K562 (cell line): Measurements from ENCODE around the gene AGFG2. TPM values are rescaled to one million over a fixed set of nuclear protein-coding genes. Genes with fewer than 3 reads are reported as not detected.

Experiments used
- ATF1 ChIP-seq, 2 experiments: fragments of 450-650 bp in 1 of 2; IDR thresholded peaks; 2 replicates each; pipeline ENCODE4 v1.6.1; 2016; ENCODE audit warnings: missing compliant biosample characterization in 1 of 2, missing genetic modification characterization in 1 of 2
- C11orf30 ChIP-seq: fragments of 450-650 bp; IDR thresholded peaks from 2 replicates; pipeline ENCODE4 v1.6.1; 2016; ENCODE audit warnings: low read depth, mild to moderate bottlenecking
- CCNT2 ChIP-seq: IDR thresholded peaks from 2 replicates; pipeline ENCODE4 v1.6.1; 2011; ENCODE audit warnings: borderline replicate concordance, low read depth, mild to moderate bottlenecking, moderate library complexity, mixed read lengths, low read length; ENCODE audit not compliant: insufficient read length; ENCODE audit errors: extremely low read depth
- E2F1 ChIP-seq: sonication (generic); formaldehyde crosslinking; IDR thresholded peaks from 2 replicates; pipeline ENCODE4 v1.8.1; 2023; ENCODE audit warnings: mild to moderate bottlenecking, missing genetic modification reagents, moderate library complexity
- EGR1 ChIP-seq: fragments of 450-650 bp; conservative IDR thresholded peaks from 2 replicates; pipeline ENCODE4 v1.6.1; 2017; ENCODE audit warnings: mild to moderate bottlenecking
- ERF ChIP-seq: fragments of 450-650 bp; formaldehyde crosslinking; IDR thresholded peaks from 2 replicates; pipeline ENCODE4 v1.4.0; 2020; ENCODE audit warnings: mild to moderate bottlenecking, mixed read lengths
- HEY1 ChIP-seq: fragments of 250-450 bp; sonication (Bioruptor Pico); IDR thresholded peaks from 2 replicates; pipeline ENCODE4 v1.5.0; 2020; ENCODE audit warnings: mild to moderate bottlenecking, moderate library complexity, borderline replicate concordance
- ILF3 ChIP-seq: fragments of 450-650 bp; IDR thresholded peaks from 2 replicates; pipeline ENCODE4 v1.6.1; 2018; ENCODE audit warnings: antibody characterized with exemption, mild to moderate bottlenecking, moderate library complexity, borderline replicate concordance
- JUND ChIP-seq, 2 experiments: IDR thresholded peaks; 2 replicates in 1 of 2; 3 replicates in 1 of 2; pipeline ENCODE4 v1.6.1; 2011; ENCODE audit warnings: borderline replicate concordance in 2 of 2, low read depth in 2 of 2, low read length in 2 of 2, improper control_type of control experiment in 1 of 2, missing biosample characterization in 1 of 2, missing genetic modification characterization in 1 of 2, missing genetic modification reagents in 1 of 2
- L3MBTL2 ChIP-seq: fragments of 450-650 bp; IDR thresholded peaks from 2 replicates; pipeline ENCODE4 v1.6.1; 2016; ENCODE audit warnings: mild to moderate bottlenecking, moderate library complexity
- MAZ ChIP-seq, 2 experiments: fragments of 450-650 bp in 1 of 2; sonication (generic) in 1 of 2; formaldehyde crosslinking; IDR thresholded peaks in 1 of 2; conservative IDR thresholded peaks in 1 of 2; 2 replicates each; pipeline versions ENCODE4 v1.4.0 to v1.5.0; 2020; ENCODE audit warnings: mild to moderate bottlenecking in 1 of 2, missing genetic modification reagents in 1 of 2
- MLLT1 ChIP-seq, 2 experiments: fragments of 450-650 bp; IDR thresholded peaks; 2 replicates each; pipeline ENCODE4 v1.6.1; 2016
- POLR2B ChIP-seq: fragments of 450-650 bp; IDR thresholded peaks from 2 replicates; pipeline ENCODE4 v1.6.1; 2018; ENCODE audit warnings: low read depth; ENCODE audit not compliant: partially characterized antibody
- RB1 ChIP-seq: fragments of 450-650 bp; IDR thresholded peaks from 2 replicates; pipeline ENCODE4 v1.6.1; 2017; ENCODE audit warnings: low read depth, mild to moderate bottlenecking
- TFAP4 ChIP-seq: sonication (generic); formaldehyde crosslinking; IDR thresholded peaks from 2 replicates; pipeline ENCODE4 v1.8.0; 2022; ENCODE audit warnings: missing genetic modification reagents, mild to moderate bottlenecking, moderate library complexity, borderline replicate concordance
- VEZF1 ChIP-seq: fragments of 200-800 bp; sonication (Bioruptor generic); IDR thresholded peaks from 2 replicates; pipeline ENCODE4 v1.6.1; 2017; ENCODE audit warnings: missing genetic modification characterization, missing compliant biosample characterization
- ZNF263 ChIP-seq: sonication (generic); formaldehyde crosslinking; IDR thresholded peaks from 2 replicates; pipeline ENCODE4 v1.8.0; 2022; ENCODE audit warnings: mild to moderate bottlenecking, missing genetic modification reagents, borderline replicate concordance
- ZNF347 ChIP-seq: fragments of 450-650 bp; formaldehyde crosslinking; IDR thresholded peaks from 2 replicates; pipeline ENCODE4 v1.4.0; 2020; ENCODE audit warnings: low read depth, mild to moderate bottlenecking, moderate library complexity
- ZNF398 ChIP-seq: fragments of 250-450 bp; sonication (Bioruptor Pico); IDR thresholded peaks from 2 replicates; pipeline ENCODE4 v1.8.0; 2021; ENCODE audit warnings: moderate library complexity, mild to moderate bottlenecking, inconsistent platforms
- polyA plus RNA-seq, 8 experiments: library from polyadenylated mRNA; depleted of rRNA in 4 of 8; stranded (reverse) in 5 of 8; unstranded in 3 of 8; fragments of >200 nt; fragmentation: Nextera tagmentation in 2 of 8; fragmentation: Illumina TruSeq in 1 of 8; extraction: Ambion mirVana in 2 of 8; extraction: Trizol in 1 of 8; gene quantifications; 2 replicates each; pipeline versions ENCODE4 v1.2.1 to v1.2.3, GENCODE V29; 2011 to 2014; ENCODE audit warnings: inconsistent platforms in 1 of 8, missing spikeins in 1 of 8
- total RNA-seq, 7 experiments: library from RNA; depleted of rRNA in 6 of 7; stranded (reverse); fragments of >200 nt in 6 of 7; fragmentation: Illumina TruSeq in 2 of 7; extraction: Trizol in 2 of 7; gene quantifications; 2 replicates each; pipeline versions ENCODE4 v1.2.1 to v1.2.3, GENCODE V29; 2011 to 2021; ENCODE audit warnings: low replicate concordance in 1 of 7

Gene AGFG2
- total and polyA plus RNA-seq, 9 of the 15 experiments (the other 6 are each of a cell fraction or from before 2014, with no cell fraction given), result 0.31 to 23.1 (median 6.5) TPM

GRCh38 chr7:100611983-100612729 is 73.2 kb downstream of the AGFG2 start, which contains the start of gene MOSPD3 (continued):
- TF ChIP-seq ILF3 (no peak), ATF1 (CRISPR knock-in tag; IDR thresholded peaks at IDR 0.05) (peak; percentile 67), ATF1 (tag; IDR thresholded peaks at IDR 0.05) (peak; percentile 97), POLR2B (peak; percentile 94), MLLT1 (IDR thresholded peaks at IDR 0.05) (peak in 1 of 2 experiments; percentile 91; a peak in 2 of 4 replicates), MAZ (CRISPR knock-in tag; conservative IDR thresholded peaks at IDR 0.05 in 1 of 2, IDR thresholded peaks at IDR 0.05 in 1 of 2) (peak; percentile 48 to 72; a peak in 3 of 4 replicates), ERF (CRISPR knock-in tag) (0 out of 2 replicates have a peak, but pooled peaks have one; percentile 16), L3MBTL2 (peak; percentile 74), ZNF263 (CRISPR knock-in tag) (no peak), CCNT2 (peak; percentile 91), TFAP4 (CRISPR knock-in tag) (peak; percentile 74), ZNF398 (CRISPR knock-in tag) (no peak), RB1 (peak; percentile 38; the same call in 1 of the 2 replicates), ZNF347 (no peak), VEZF1 (CRISPR knock-in tag) (peak; percentile 71), EGR1 (peak; percentile 45), C11orf30 (peak; percentile 83), HEY1 (CRISPR knock-in tag) (no peak), E2F1 (peak; percentile 78; the same call in 1 of the 2 replicates), JUND (IDR thresholded peaks at IDR 0.05; ENCODE audit: borderline replicate concordance, low read depth, low read length) (peak; percentile 62), JUND (tag; IDR thresholded peaks at IDR 0.05; ENCODE audit: borderline replicate concordance, low read depth, low read length) (peak; percentile 47; the same call in 1 of the 3 replicates)
